HG03039 (cell line): Measurements from ENCODE around the gene AP3B2.

Experiments
- ATAC-seq: cut with Tn5 transposase; IDR thresholded peaks from one replicate; pipeline ENCODE4 v1.9.1; 2021; ENCODE audit warnings: mild to moderate bottlenecking, moderate library complexity; ENCODE audit not compliant: unreplicated experiment

Gene AP3B2

DNA sequence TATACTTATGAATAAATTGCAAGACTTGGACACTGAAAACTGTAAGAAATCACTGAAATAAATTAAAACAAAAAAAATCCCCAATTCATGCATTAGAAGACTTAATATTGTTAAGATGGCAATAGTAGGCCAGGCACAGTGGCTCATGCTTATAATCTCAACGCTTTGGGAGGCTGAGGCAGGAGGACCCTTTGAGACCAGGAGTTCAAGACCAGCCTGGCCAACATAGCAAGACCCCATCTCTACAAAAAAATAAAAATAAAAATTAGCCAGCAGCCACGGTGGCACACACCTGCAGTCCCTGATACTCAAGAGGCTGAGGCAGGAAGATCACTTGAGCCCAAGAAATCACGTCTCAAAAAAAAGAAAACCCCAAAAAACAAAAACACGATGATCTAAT is 98.3 kb downstream of the AP3B2 start:
- ATAC-seq, result no peak
